Body of pancreas (tissue), 4 donors: ENCODE data around the gene AKAP11.

Source experiments
- CTCF ChIP-seq, 7 experiments: fragments of 450-650 bp in 4 of 7; fragments of 200-600 bp in 3 of 7; sonication (generic) in 3 of 7; IDR thresholded peaks; one replicate each; pipeline ENCODE4 v1.5.1; 2016 to 2019; ENCODE audit warnings: antibody characterized with exemption in 7 of 7
- POLR2A ChIP-seq, 3 donors: fragments of 450-650 bp; IDR thresholded peaks; one replicate each; pipeline ENCODE4 v1.6.1; 2016; ENCODE audit warnings: antibody characterized with exemption in 3 of 3, mild to moderate bottlenecking in 2 of 3

- TF ChIP-seq CTCF (IDR thresholded peaks at IDR 0.05): no peak
- no peak for TF ChIP-seq POLR2A (IDR thresholded peaks at IDR 0.05)
These were observed 52.8 kb downstream of the AKAP11 start for GRCh38 chr13:42324704-42325103.
